GM12891 (cell line): ENCODE measurements around the gene GPSM1.

Experiments
- POLR2A ChIP-seq: IDR thresholded peaks from 2 replicates; pipeline ENCODE4 v1.6.1; 2011; ENCODE audit warnings: low read depth, low read length, control low read depth
- POLR2AphosphoS5 ChIP-seq: IDR thresholded peaks from 2 replicates; pipeline ENCODE4 v1.6.1; 2011; ENCODE audit warnings: low read depth, low read length, control low read depth
- POU2F2 ChIP-seq: IDR thresholded peaks from 2 replicates; pipeline ENCODE4 v1.6.1; 2011; ENCODE audit warnings: low read depth, mild to moderate bottlenecking, control low read depth, low read length, moderate library complexity
- SPI1 ChIP-seq: IDR thresholded peaks from 2 replicates; pipeline ENCODE4 v1.6.1; 2011; ENCODE audit warnings: low read depth, low read length, control low read depth
- TAF1 ChIP-seq: IDR thresholded peaks from 2 replicates; pipeline ENCODE4 v1.6.1; 2011; ENCODE audit warnings: low read depth, low read length, control low read depth

DNA sequence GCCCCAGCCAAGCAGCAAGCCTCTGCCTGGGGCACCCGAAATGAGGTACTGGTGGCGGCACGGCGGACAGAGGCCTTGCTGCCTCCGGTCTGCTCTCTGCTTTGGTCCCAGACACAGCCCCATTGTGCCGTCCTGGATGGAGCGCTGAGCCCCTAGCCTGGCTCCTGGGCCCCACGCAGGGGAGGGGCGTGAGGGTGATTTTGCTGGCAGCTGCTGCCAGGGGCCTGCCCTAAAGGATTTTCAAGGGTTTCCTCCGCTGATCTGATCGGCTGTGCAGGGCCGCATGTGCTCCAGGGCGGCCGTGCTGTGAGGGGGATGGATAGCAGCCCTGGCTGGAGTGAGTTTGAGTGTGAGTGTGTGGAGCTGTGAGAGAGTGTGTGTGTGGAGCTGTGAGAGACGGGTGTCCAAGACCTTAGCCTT lies 1.3 kb downstream of the GPSM1 start:
- TF ChIP-seq TAF1 (no peak), POLR2AphosphoS5 (no peak), POLR2A (no peak), SPI1 (no peak), POU2F2 (no peak)
